Measurements from ENCODE around the gene ERBB2.

DNA sequence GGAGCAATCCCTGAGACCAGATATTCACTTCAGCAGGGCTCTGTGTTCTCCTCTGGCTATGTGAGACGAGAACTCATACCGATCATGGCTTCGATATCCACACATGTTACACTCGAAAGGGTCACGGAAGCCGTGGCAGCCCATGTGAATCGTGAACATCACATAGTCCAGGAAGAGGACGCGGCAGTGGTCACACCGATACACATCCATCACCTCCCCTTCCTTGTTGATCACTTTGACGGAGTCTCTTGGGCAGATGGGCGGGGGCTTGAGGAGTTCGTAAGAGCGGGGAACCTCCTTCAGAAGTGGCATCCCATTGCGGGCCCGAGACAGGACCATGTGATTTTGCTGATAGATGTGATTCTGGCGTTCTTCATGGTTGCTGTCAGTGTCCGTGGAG, 65.9 kb downstream of the ERBB2 start:
- TF ChIP-seq, protein P1, sequence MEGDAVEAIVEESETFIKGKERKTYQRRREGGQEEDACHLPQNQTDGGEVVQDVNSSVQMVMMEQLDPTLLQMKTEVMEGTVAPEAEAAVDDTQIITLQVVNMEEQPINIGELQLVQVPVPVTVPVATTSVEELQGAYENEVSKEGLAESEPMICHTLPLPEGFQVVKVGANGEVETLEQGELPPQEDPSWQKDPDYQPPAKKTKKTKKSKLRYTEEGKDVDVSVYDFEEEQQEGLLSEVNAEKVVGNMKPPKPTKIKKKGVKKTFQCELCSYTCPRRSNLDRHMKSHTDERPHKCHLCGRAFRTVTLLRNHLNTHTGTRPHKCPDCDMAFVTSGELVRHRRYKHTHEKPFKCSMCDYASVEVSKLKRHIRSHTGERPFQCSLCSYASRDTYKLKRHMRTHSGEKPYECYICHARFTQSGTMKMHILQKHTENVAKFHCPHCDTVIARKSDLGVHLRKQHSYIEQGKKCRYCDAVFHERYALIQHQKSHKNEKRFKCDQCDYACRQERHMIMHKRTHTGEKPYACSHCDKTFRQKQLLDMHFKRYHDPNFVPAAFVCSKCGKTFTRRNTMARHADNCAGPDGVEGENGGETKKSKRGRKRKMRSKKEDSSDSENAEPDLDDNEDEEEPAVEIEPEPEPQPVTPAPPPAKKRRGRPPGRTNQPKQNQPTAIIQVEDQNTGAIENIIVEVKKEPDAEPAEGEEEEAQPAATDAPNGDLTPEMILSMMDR (conservative IDR thresholded peaks at IDR 0.05; ENCODE audit: low read depth in 2 of 2), result no peak
- TF ChIP-seq EZH2 (IDR thresholded peaks at IDR 0.05; ENCODE audit: low read depth, unreplicated experiment), result no peak
- TF ChIP-seq, protein P2, sequence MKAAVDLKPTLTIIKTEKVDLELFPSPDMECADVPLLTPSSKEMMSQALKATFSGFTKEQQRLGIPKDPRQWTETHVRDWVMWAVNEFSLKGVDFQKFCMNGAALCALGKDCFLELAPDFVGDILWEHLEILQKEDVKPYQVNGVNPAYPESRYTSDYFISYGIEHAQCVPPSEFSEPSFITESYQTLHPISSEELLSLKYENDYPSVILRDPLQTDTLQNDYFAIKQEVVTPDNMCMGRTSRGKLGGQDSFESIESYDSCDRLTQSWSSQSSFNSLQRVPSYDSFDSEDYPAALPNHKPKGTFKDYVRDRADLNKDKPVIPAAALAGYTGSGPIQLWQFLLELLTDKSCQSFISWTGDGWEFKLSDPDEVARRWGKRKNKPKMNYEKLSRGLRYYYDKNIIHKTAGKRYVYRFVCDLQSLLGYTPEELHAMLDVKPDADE (IDR thresholded peaks at IDR 0.05), result no peak
- TF ChIP-seq, protein P3, sequence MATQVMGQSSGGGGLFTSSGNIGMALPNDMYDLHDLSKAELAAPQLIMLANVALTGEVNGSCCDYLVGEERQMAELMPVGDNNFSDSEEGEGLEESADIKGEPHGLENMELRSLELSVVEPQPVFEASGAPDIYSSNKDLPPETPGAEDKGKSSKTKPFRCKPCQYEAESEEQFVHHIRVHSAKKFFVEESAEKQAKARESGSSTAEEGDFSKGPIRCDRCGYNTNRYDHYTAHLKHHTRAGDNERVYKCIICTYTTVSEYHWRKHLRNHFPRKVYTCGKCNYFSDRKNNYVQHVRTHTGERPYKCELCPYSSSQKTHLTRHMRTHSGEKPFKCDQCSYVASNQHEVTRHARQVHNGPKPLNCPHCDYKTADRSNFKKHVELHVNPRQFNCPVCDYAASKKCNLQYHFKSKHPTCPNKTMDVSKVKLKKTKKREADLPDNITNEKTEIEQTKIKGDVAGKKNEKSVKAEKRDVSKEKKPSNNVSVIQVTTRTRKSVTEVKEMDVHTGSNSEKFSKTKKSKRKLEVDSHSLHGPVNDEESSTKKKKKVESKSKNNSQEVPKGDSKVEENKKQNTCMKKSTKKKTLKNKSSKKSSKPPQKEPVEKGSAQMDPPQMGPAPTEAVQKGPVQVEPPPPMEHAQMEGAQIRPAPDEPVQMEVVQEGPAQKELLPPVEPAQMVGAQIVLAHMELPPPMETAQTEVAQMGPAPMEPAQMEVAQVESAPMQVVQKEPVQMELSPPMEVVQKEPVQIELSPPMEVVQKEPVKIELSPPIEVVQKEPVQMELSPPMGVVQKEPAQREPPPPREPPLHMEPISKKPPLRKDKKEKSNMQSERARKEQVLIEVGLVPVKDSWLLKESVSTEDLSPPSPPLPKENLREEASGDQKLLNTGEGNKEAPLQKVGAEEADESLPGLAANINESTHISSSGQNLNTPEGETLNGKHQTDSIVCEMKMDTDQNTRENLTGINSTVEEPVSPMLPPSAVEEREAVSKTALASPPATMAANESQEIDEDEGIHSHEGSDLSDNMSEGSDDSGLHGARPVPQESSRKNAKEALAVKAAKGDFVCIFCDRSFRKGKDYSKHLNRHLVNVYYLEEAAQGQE (IDR thresholded peaks at IDR 0.05; ENCODE audit: unreplicated experiment), result no peak
- no peak for TF ChIP-seq JUNB (IDR thresholded peaks at IDR 0.05; ENCODE audit: unreplicated experiment)
- no peak for TF ChIP-seq STAT1 (IDR thresholded peaks at IDR 0.05; ENCODE audit: unreplicated experiment)
- TF ChIP-seq POLR2AphosphoS5 (IDR thresholded peaks at IDR 0.05; ENCODE audit: low read depth), result no peak
- TF ChIP-seq EZH2phosphoT487 (IDR thresholded peaks at IDR 0.05; ENCODE audit: unreplicated experiment), result no peak
- TF ChIP-seq CREB1 (CRISPR knock-in tag; IDR thresholded peaks at IDR 0.05; ENCODE audit: low read depth), result no peak
- TF ChIP-seq ZNF331 (CRISPR knock-in tag; IDR thresholded peaks at IDR 0.05; ENCODE audit: low read depth), result no peak
- TF ChIP-seq, protein P4, sequence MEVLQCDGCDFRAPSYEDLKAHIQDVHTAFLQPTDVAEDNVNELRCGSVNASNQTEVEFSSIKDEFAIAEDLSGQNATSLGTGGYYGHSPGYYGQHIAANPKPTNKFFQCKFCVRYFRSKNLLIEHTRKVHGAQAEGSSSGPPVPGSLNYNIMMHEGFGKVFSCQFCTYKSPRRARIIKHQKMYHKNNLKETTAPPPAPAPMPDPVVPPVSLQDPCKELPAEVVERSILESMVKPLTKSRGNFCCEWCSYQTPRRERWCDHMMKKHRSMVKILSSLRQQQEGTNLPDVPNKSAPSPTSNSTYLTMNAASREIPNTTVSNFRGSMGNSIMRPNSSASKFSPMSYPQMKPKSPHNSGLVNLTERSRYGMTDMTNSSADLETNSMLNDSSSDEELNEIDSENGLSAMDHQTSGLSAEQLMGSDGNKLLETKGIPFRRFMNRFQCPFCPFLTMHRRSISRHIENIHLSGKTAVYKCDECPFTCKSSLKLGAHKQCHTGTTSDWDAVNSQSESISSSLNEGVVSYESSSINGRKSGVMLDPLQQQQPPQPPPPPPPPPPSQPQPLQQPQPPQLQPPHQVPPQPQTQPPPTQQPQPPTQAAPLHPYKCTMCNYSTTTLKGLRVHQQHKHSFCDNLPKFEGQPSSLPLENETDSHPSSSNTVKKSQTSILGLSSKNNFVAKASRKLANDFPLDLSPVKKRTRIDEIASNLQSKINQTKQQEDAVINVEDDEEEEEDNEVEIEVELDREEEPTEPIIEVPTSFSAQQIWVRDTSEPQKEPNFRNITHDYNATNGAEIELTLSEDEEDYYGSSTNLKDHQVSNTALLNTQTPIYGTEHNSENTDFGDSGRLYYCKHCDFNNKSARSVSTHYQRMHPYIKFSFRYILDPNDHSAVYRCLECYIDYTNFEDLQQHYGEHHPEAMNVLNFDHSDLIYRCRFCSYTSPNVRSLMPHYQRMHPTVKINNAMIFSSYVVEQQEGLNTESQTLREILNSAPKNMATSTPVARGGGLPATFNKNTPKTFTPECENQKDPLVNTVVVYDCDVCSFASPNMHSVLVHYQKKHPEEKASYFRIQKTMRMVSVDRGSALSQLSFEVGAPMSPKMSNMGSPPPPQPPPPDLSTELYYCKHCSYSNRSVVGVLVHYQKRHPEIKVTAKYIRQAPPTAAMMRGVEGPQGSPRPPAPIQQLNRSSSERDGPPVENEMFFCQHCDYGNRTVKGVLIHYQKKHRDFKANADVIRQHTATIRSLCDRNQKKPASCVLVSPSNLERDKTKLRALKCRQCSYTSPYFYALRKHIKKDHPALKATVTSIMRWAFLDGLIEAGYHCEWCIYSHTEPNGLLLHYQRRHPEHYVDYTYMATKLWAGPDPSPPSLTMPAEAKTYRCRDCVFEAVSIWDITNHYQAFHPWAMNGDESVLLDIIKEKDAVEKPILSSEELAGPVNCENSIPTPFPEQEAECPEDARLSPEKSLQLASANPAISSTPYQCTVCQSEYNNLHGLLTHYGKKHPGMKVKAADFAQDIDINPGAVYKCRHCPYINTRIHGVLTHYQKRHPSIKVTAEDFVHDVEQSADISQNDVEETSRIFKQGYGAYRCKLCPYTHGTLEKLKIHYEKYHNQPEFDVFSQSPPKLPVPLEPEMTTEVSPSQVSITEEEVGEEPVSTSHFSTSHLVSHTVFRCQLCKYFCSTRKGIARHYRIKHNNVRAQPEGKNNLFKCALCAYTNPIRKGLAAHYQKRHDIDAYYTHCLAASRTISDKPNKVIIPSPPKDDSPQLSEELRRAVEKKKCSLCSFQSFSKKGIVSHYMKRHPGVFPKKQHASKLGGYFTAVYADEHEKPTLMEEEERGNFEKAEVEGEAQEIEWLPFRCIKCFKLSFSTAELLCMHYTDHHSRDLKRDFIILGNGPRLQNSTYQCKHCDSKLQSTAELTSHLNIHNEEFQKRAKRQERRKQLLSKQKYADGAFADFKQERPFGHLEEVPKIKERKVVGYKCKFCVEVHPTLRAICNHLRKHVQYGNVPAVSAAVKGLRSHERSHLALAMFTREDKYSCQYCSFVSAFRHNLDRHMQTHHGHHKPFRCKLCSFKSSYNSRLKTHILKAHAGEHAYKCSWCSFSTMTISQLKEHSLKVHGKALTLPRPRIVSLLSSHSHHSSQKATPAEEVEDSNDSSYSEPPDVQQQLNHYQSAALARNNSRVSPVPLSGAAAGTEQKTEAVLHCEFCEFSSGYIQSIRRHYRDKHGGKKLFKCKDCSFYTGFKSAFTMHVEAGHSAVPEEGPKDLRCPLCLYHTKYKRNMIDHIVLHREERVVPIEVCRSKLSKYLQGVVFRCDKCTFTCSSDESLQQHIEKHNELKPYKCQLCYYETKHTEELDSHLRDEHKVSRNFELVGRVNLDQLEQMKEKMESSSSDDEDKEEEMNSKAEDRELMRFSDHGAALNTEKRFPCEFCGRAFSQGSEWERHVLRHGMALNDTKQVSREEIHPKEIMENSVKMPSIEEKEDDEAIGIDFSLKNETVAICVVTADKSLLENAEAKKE (CRISPR knock-in tag; IDR thresholded peaks at IDR 0.05), result no peak

Measured in GM23338 (cell line).